Measurements from ENCODE around the gene TOMM40. TPM values are rescaled to one million over a fixed set of nuclear protein-coding genes. Genes with fewer than 3 reads are reported as not detected.
A peak's percentile ranks its signal among the peaks of the same experiment; 100 is the strongest.

TOMM40 gene
- total and polyA plus RNA-seq, 2 of the 13 experiments (the other 11 are each of a cell fraction or from before 2014, with no cell fraction given), result 72.0 to 110 TPM

DNA sequence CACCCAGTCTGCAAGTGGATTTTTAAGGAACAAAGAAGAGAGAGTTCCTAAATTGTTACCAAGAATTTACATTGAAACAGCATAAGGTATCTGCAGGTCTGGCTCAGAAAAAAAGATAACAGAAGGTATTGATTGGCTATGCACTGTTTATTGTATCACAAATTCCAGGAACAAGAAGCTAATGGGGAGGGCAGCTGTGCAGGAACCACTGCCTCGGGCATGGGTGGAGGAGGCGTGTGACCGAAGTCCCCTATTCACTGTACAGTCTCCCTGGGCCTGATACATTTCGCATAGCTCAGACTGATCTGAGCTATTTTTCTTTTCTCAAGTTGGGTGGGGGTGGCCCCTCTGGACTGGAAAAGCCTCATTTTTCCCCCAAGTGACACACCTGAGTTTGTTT, 33.2 kb upstream of the TOMM40 start (continued):
- TF ChIP-seq, protein P1, sequence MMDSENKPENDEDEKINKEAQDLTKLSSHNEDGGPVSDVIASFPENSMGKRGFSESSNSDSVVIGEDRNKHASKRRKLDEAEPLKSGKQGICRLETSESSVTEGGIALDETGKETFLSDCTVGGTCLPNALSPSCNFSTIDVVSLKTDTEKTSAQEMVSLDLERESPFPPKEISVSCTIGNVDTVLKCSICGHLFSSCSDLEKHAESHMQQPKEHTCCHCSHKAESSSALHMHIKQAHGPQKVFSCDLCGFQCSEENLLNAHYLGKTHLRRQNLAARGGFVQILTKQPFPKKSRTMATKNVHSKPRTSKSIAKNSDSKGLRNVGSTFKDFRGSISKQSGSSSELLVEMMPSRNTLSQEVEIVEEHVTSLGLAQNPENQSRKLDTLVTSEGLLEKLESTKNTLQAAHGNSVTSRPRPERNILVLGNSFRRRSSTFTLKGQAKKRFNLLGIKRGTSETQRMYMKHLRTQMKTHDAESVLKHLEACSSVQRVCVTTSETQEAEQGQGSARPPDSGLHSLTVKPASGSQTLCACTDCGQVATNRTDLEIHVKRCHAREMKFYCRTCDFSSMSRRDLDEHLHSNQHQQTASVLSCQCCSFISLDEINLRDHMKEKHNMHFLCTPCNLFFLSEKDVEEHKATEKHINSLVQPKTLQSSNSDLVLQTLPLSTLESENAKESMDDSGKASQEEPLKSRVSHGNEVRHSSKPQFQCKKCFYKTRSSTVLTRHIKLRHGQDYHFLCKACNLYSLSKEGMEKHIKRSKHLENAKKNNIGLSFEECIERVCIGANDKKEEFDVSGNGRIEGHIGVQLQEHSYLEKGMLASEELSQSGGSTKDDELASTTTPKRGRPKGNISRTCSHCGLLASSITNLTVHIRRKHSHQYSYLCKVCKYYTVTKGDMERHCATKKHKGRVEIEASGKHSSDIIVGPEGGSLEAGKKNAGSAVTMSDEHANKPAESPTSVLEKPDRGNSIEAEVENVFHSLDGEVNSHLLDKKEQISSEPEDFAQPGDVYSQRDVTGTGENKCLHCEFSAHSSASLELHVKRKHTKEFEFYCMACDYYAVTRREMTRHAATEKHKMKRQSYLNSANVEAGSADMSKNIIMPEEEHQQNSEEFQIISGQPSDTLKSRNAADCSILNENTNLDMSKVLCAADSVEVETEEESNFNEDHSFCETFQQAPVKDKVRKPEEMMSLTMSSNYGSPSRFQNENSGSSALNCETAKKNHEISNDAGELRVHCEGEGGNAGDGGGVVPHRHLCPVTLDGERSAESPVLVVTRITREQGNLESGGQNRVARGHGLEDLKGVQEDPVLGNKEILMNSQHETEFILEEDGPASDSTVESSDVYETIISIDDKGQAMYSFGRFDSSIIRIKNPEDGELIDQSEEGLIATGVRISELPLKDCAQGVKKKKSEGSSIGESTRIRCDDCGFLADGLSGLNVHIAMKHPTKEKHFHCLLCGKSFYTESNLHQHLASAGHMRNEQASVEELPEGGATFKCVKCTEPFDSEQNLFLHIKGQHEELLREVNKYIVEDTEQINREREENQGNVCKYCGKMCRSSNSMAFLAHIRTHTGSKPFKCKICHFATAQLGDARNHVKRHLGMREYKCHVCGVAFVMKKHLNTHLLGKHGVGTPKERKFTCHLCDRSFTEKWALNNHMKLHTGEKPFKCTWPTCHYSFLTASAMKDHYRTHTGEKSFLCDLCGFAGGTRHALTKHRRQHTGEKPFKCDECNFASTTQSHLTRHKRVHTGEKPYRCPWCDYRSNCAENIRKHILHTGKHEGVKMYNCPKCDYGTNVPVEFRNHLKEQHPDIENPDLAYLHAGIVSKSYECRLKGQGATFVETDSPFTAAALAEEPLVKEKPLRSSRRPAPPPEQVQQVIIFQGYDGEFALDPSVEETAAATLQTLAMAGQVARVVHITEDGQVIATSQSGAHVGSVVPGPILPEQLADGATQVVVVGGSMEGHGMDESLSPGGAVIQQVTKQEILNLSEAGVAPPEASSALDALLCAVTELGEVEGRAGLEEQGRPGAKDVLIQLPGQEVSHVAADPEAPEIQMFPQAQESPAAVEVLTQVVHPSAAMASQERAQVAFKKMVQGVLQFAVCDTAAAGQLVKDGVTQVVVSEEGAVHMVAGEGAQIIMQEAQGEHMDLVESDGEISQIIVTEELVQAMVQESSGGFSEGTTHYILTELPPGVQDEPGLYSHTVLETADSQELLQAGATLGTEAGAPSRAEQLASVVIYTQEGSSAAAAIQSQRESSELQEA (CRISPR knock-in tag; IDR thresholded peaks at IDR 0.05; ENCODE audit: not compliant biosample characterization), result no peak
- TF ChIP-seq, protein P2, sequence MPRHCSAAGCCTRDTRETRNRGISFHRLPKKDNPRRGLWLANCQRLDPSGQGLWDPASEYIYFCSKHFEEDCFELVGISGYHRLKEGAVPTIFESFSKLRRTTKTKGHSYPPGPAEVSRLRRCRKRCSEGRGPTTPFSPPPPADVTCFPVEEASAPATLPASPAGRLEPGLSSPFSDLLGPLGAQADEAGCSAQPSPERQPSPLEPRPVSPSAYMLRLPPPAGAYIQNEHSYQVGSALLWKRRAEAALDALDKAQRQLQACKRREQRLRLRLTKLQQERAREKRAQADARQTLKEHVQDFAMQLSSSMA (CRISPR knock-in tag; IDR thresholded peaks at IDR 0.05), result no peak
- TF ChIP-seq HNF4G (IDR thresholded peaks at IDR 0.05; ENCODE audit: borderline replicate concordance, low read depth, low read length) (peak; percentile 21; the same call in 1 of the 2 replicates), HNF4G (CRISPR knock-in tag; IDR thresholded peaks at IDR 0.05; ENCODE audit: borderline replicate concordance, low read depth) (no peak; the same call in 1 of the 2 replicates), ZNF160 (CRISPR knock-in tag; IDR thresholded peaks at IDR 0.05) (no peak), GATAD2A (CRISPR knock-in tag; IDR thresholded peaks at IDR 0.05) (peak; percentile 86), ZNF777 (CRISPR knock-in tag; IDR thresholded peaks at IDR 0.05) (no peak), MXD4 (CRISPR knock-in tag; IDR thresholded peaks at IDR 0.05) (no peak), EP300 (IDR thresholded peaks at IDR 0.05; ENCODE audit: low read depth in 2 of 2, low read length in 2 of 2) (no peak), EP300 (CRISPR knock-in tag; IDR thresholded peaks at IDR 0.05; ENCODE audit: borderline replicate concordance) (no peak), MBD4 (IDR thresholded peaks at IDR 0.05; ENCODE audit: borderline replicate concordance, low read length) (no peak), IKZF1 (IDR thresholded peaks at IDR 0.05) (no peak), KAT8 (CRISPR knock-in tag; IDR thresholded peaks at IDR 0.05) (no peak; the same call in 1 of the 2 replicates), ZNF605 (CRISPR knock-in tag; IDR thresholded peaks at IDR 0.05) (no peak), FOXC1 (CRISPR knock-in tag; IDR thresholded peaks at IDR 0.05; ENCODE audit: borderline replicate concordance) (0 out of 2 replicates have a peak, but pooled peaks have one; percentile 52)
- TF ChIP-seq, protein P3, sequence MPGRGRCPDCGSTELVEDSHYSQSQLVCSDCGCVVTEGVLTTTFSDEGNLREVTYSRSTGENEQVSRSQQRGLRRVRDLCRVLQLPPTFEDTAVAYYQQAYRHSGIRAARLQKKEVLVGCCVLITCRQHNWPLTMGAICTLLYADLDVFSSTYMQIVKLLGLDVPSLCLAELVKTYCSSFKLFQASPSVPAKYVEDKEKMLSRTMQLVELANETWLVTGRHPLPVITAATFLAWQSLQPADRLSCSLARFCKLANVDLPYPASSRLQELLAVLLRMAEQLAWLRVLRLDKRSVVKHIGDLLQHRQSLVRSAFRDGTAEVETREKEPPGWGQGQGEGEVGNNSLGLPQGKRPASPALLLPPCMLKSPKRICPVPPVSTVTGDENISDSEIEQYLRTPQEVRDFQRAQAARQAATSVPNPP (CRISPR knock-in tag; IDR thresholded peaks at IDR 0.05), result no peak
- TF ChIP-seq, protein P4, sequence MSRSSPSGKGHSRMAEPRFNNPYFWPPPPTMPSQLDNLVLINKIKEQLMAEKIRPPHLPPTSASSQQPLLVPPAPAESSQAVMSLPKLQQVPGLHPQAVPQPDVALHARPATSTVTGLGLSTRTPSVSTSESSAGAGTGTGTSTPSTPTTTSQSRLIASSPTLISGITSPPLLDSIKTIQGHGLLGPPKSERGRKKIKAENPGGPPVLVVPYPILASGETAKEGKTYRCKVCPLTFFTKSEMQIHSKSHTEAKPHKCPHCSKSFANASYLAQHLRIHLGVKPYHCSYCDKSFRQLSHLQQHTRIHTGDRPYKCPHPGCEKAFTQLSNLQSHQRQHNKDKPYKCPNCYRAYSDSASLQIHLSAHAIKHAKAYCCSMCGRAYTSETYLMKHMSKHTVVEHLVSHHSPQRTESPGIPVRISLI (CRISPR knock-in tag; IDR thresholded peaks at IDR 0.05; ENCODE audit: borderline replicate concordance), result 0 out of 2 replicates have a peak, but pooled peaks have one; percentile 68
- TF ChIP-seq, protein P5, sequence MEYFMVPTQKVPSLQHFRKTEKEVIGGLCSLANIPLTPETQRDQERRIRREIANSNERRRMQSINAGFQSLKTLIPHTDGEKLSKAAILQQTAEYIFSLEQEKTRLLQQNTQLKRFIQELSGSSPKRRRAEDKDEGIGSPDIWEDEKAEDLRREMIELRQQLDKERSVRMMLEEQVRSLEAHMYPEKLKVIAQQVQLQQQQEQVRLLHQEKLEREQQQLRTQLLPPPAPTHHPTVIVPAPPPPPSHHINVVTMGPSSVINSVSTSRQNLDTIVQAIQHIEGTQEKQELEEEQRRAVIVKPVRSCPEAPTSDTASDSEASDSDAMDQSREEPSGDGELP (IDR thresholded peaks at IDR 0.05; ENCODE audit: borderline replicate concordance, low read depth), result peak; percentile 14; the same call in 1 of the 2 replicates

All from HepG2 (cell line).